HepG2 (cell line): ENCODE data around the gene SLC7A10. TPM values are rescaled to one million over a fixed set of nuclear protein-coding genes. Genes with fewer than 3 reads are reported as not detected.

Experiments
- polyA plus RNA-seq, 8 experiments: library from polyadenylated mRNA; depleted of rRNA in 3 of 8; stranded (reverse) in 7 of 8; unstranded in 1 of 8; fragments of >200 nt; fragmentation: Illumina TruSeq in 4 of 8; extraction: Trizol in 4 of 8; gene quantifications; 2 replicates each; pipeline versions ENCODE4 v1.2.1 to v1.2.3, GENCODE V29; 2011 to 2016; ENCODE audit warnings: low read depth in 4 of 8, missing spikeins in 1 of 8, mixed read lengths in 1 of 8; ENCODE audit not compliant: insufficient read depth in 1 of 8
- total RNA-seq, 5 experiments: library from RNA; depleted of rRNA; stranded (reverse); fragments of >200 nt; fragmentation: Illumina TruSeq; extraction: Trizol; gene quantifications; 2 replicates each; pipeline ENCODE4 v1.2.3, GENCODE V29; 2016; ENCODE audit warnings: low read depth in 1 of 5

Gene SLC7A10
- total and polyA plus RNA-seq, 2 of the 13 experiments (the other 11 are each of a cell fraction or from before 2014, with no cell fraction given) = 1.1 to 2.2 TPM

Other genes with a start within 250 kb of the SLC7A10 start
- gene RHPN2, start 161.0 kb downstream of the SLC7A10 start, total RNA-seq (2016; rRNA removed; fragmentation: Illumina TruSeq; extraction: Trizol) = 20.3 and 21.6 TPM in 2 replicates
- 46.6 and 48.0 TPM in 2 replicates for gene RHPN2, start 161.0 kb downstream of the SLC7A10 start, polyA plus RNA-seq (2011; rRNA removed)
- gene GPATCH1, start 144.7 kb downstream of the SLC7A10 start, total RNA-seq (2016; rRNA removed; fragmentation: Illumina TruSeq; extraction: Trizol) = 6.8 and 8.8 TPM in 2 replicates
- gene GPATCH1, start 144.7 kb downstream of the SLC7A10 start, polyA plus RNA-seq (2011; rRNA removed) = 6.4 and 6.9 TPM in 2 replicates
- not detected in 2 replicates for gene WDR88, start 93.7 kb downstream of the SLC7A10 start, total RNA-seq (2016; rRNA removed; fragmentation: Illumina TruSeq; extraction: Trizol)
- 0.09 TPM in 1 of 2 replicates, not detected in the other for gene WDR88, start 93.7 kb downstream of the SLC7A10 start, polyA plus RNA-seq (2011; rRNA removed)
- 45.1 and 51.6 TPM in 2 replicates for gene LRP3, start 31.5 kb downstream of the SLC7A10 start, total RNA-seq (2016; rRNA removed; fragmentation: Illumina TruSeq; extraction: Trizol)
- gene LRP3, start 31.5 kb downstream of the SLC7A10 start, polyA plus RNA-seq (2011; rRNA removed) = 17.6 and 30.3 TPM in 2 replicates
- 99.9 and 103 TPM in 2 replicates for gene CEBPA, start 76.7 kb upstream of the SLC7A10 start, total RNA-seq (2016; rRNA removed; fragmentation: Illumina TruSeq; extraction: Trizol)
- gene CEBPA, start 76.7 kb upstream of the SLC7A10 start, polyA plus RNA-seq (2011; rRNA removed) = 24.8 and 35.0 TPM in 2 replicates
- gene CEBPG, start 147.9 kb upstream of the SLC7A10 start, total RNA-seq (2016; rRNA removed; fragmentation: Illumina TruSeq; extraction: Trizol) = 34.3 and 49.8 TPM in 2 replicates
- gene CEBPG, start 147.9 kb upstream of the SLC7A10 start, polyA plus RNA-seq (2011; rRNA removed) = 25.7 and 26.6 TPM in 2 replicates